Measurements from ENCODE around the gene ENPP6. TPM values are rescaled to one million over a fixed set of nuclear protein-coding genes. Genes with fewer than 3 reads are reported as not detected.
"Not testable (repeated sequence)": the region's sequence is repeated elsewhere in the genome, so short reads cannot be mapped to it uniquely, and the experiment has no call there.

ENPP6 gene
- total RNA-seq, 1 donor from 2014 or later, result not detected

- no peak for ATAC-seq
These were observed 69.6 kb downstream of the ENPP6 start for GRCh38 chr4:184147858-184148737.

GRCh38 chr4:184146951-184147350, 70.7 kb downstream of the ENPP6 start:
- ATAC-seq, result no peak

- no peak for ATAC-seq
These were observed 72.1 kb downstream of the ENPP6 start for GRCh38 chr4:184145596-184145995.

GRCh38 chr4:184143770-184144564, 73.7 kb downstream of the ENPP6 start:
- ATAC-seq, result no peak

- ATAC-seq, result no peak
These were observed 75.3 kb downstream of the ENPP6 start for GRCh38 chr4:184142121-184143000.

GRCh38 chr4:184140901-184141300, 76.8 kb downstream of the ENPP6 start:
- not testable (repeated sequence) for ATAC-seq

GRCh38 chr4:184136525-184136924, 81.1 kb downstream of the ENPP6 start:
- no peak for ATAC-seq

- ATAC-seq, result no peak
These were observed 90.9 kb downstream of the ENPP6 start for GRCh38 chr4:184126800-184127199.

- ATAC-seq, result no peak
These were observed 94.9 kb downstream of the ENPP6 start for GRCh38 chr4:184122631-184123408.

- ATAC-seq, result no peak
These were observed 97.0 kb downstream of the ENPP6 start for GRCh38 chr4:184120549-184121127.

GRCh38 chr4:184117662-184118199, 99.9 kb downstream of the ENPP6 start:
- ATAC-seq, result no peak

GRCh38 chr4:184115399-184115798, 102.3 kb downstream of the ENPP6 start:
- ATAC-seq, result no peak

- ATAC-seq, result no peak
These were observed 103.2 kb downstream of the ENPP6 start for GRCh38 chr4:184114431-184114830.

- ATAC-seq, result no peak
These were observed 105.6 kb downstream of the ENPP6 start for GRCh38 chr4:184112006-184112550.

GRCh38 chr4:184111233-184111832, 106.3 kb downstream of the ENPP6 start:
- no peak for ATAC-seq

- no peak for ATAC-seq
These were observed 107.0 kb downstream of the ENPP6 start for GRCh38 chr4:184110452-184111224.

- no peak for ATAC-seq
These were observed 109.6 kb downstream of the ENPP6 start for GRCh38 chr4:184108006-184108501.

- ATAC-seq, result no peak
These were observed 113.1 kb downstream of the ENPP6 start for GRCh38 chr4:184104419-184105101.
